Vagina (tissue), 2 donors: ENCODE measurements around the gene POLA2.

Source experiments
- POLR2A ChIP-seq, 2 donors: fragments of 450-650 bp; IDR thresholded peaks; one replicate each; pipeline ENCODE4 v1.6.1; 2017; ENCODE audit warnings: antibody characterized with exemption in 2 of 2, mild to moderate bottlenecking in 2 of 2, moderate library complexity in 2 of 2
- POLR2AphosphoS5 ChIP-seq, 2 donors: sonication (generic); formaldehyde crosslinking; IDR thresholded peaks; one replicate each; pipeline ENCODE4 v1.9.0; 2017; ENCODE audit warnings: antibody characterized with exemption in 2 of 2, mild to moderate bottlenecking in 2 of 2, low read depth in 1 of 2; ENCODE audit not compliant: insufficient read depth in 1 of 2

- TF ChIP-seq POLR2A (IDR thresholded peaks at IDR 0.05) = no peak
- no peak for TF ChIP-seq POLR2AphosphoS5 (IDR thresholded peaks at IDR 0.05; ENCODE audit: insufficient read depth in 1 of 2, low read depth in 1 of 2)
These were observed 49.5 kb downstream of the POLA2 start for GRCh38 chr11:65311170-65311678.
